GM18505 (cell line): ENCODE results near the gene ARMC12.

Source experiments
- ATAC-seq: cut with Tn5 transposase; IDR thresholded peaks from one replicate; pipeline ENCODE4 v1.9.1; 2021; ENCODE audit not compliant: unreplicated experiment
- POLR2A ChIP-seq: IDR thresholded peaks from 4 replicates; pipeline ENCODE4 v1.6.1; 2011; ENCODE audit warnings: borderline replicate concordance; ENCODE audit not compliant: insufficient read depth, insufficient read length; ENCODE audit errors: extremely low read depth

ARMC12 gene

GRCh38 chr6:35754452-35755277 is 17.8 kb downstream of the ARMC12 start:
- no peak for TF ChIP-seq POLR2A
- ATAC-seq: no peak

- no peak for TF ChIP-seq POLR2A
- ATAC-seq: no peak
Measured at GRCh38 chr6:35755278-35755924, 18.6 kb downstream of the ARMC12 start.

- no peak for TF ChIP-seq POLR2A
- ATAC-seq: no peak
Measured at GRCh38 chr6:35757456-35758123, 20.8 kb downstream of the ARMC12 start.

- TF ChIP-seq POLR2A: no peak
- ATAC-seq: no peak
Measured at GRCh38 chr6:35759426-35759825, 22.6 kb downstream of the ARMC12 start.

- no peak for ATAC-seq
- no peak for TF ChIP-seq POLR2A
Measured at GRCh38 chr6:35765739-35766138, 28.9 kb downstream of the ARMC12 start.

- ATAC-seq: no peak
- no peak for TF ChIP-seq POLR2A
Measured at GRCh38 chr6:35769211-35769610, 32.4 kb downstream of the ARMC12 start.

- no peak for TF ChIP-seq POLR2A
- ATAC-seq: no peak
Measured at GRCh38 chr6:35771343-35771627, 34.5 kb downstream of the ARMC12 start.

GRCh38 chr6:35774116-35774794 is 37.4 kb downstream of the ARMC12 start:
- TF ChIP-seq POLR2A: no peak
- ATAC-seq: no peak

GRCh38 chr6:35775031-35775430 is 38.2 kb downstream of the ARMC12 start:
- no peak for TF ChIP-seq POLR2A
- ATAC-seq: no peak

- ATAC-seq: no peak
Measured at GRCh38 chr6:35776364-35777215, 39.8 kb downstream of the ARMC12 start, which contains the start of gene CLPSL2. Gene CLPSL2 (plus strand): TSS chr6:35776598. CDS start chr6:35776619, 21 bp downstream.

GRCh38 chr6:35777356-35778102 is 40.7 kb downstream of the ARMC12 start:
- ATAC-seq: no peak
- no peak for TF ChIP-seq POLR2A

More at GRCh38 chr6:35776364-35777215, 39.8 kb downstream of the ARMC12 start, which contains the start of gene CLPSL2:
- TF ChIP-seq POLR2A: no peak

- ATAC-seq: no peak
- TF ChIP-seq POLR2A: no peak
Measured at GRCh38 chr6:35778437-35778836, 41.6 kb downstream of the ARMC12 start.
